ENCODE measurements around the gene XRCC5. TPM values are rescaled to one million over a fixed set of nuclear protein-coding genes. Genes with fewer than 3 reads are reported as not detected.

The XRCC5 gene
- total and polyA plus RNA-seq, 2 of the 8 experiments (the other 6 are each of a cell fraction or from before 2014, with no cell fraction given), result 308 to 644 TPM

DNA sequence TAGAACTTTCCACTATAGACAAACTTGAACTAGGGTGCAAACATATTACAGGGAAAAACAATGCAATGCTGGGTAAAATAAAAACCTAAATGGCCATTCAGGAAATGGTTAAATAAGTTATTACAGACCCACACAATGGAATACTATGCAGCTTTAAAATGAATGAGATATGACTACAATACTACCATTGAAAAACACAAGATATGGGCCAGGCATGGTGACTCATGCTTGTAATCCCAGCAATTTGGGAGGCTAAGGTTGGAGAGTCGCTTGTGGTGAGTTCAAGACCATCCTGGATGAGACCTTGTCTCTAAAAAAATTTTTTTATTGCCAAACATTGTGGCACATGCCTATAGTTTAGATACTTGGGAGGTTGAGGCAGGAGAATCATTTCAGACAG, 34.4 kb upstream of the XRCC5 start:
- Histone ChIP-seq H3K56ac (replicated peaks; ENCODE audit: insufficient read length, low read depth, low read length) (no peak overlapping the region), H3K4me3 (ENCODE audit: extremely low read depth in 1 of 4, insufficient read depth in 2 of 4, low read depth in 3 of 4, low read length in 4 of 4) (no peak overlapping the region), H3K36me3 (ENCODE audit: control insufficient read depth in 2 of 4, insufficient read depth in 4 of 4, low read length in 3 of 4) (peaks cover 0 to 12% (median 0%) of the 10 kb centered on the region in 4 experiments; a peak in 1 of 8 replicates), H3K4me1 (replicated peaks in 1 of 4; ENCODE audit: control insufficient read depth in 3 of 4, insufficient read depth in 4 of 4, low read length in 3 of 4) (no peaks in the 10 kb centered on the region), H2BK12ac (ENCODE audit: low read depth, low read length) (no peak overlapping the region), H3K27ac (ENCODE audit: low read depth, low read length) (no peak overlapping the region), H3K9me3 (ENCODE audit: insufficient read depth in 2 of 2, low read depth in 1 of 2, low read length in 1 of 2) (no peaks in the 10 kb centered on the region), H2BK5ac (ENCODE audit: low read depth, low read length) (no peak overlapping the region), H3K27me3 (replicated peaks in 1 of 4; ENCODE audit: control insufficient read depth in 3 of 4, extremely low read depth in 1 of 4, insufficient read depth in 3 of 4, low read length in 3 of 4) (no peaks in the 10 kb centered on the region), H3K79me1 (ENCODE audit: low read depth, low read length) (no peaks in the 10 kb centered on the region), H3K23ac (ENCODE audit: insufficient read length) (no peak overlapping the region), H3K79me2 (ENCODE audit: control insufficient read depth in 1 of 2, insufficient read depth in 2 of 2, low read length in 2 of 2) (no peaks in the 10 kb centered on the region), H4K5ac (ENCODE audit: insufficient read length, low read depth, low read length) (no peak overlapping the region), H3K23me2 (ENCODE audit: low read depth, low read length) (no peaks in the 10 kb centered on the region), H4K8ac (ENCODE audit: extremely low read depth, insufficient read depth, low read length) (no peak overlapping the region), H2AFZ (ENCODE audit: low read length) (no peak overlapping the region), H3K4me2 (ENCODE audit: insufficient read depth in 1 of 2, low read depth in 2 of 2, low read length in 2 of 2) (no peak overlapping the region), H2AK5ac (ENCODE audit: low read depth, low read length) (no peak overlapping the region), H2BK15ac (ENCODE audit: low read length) (no peak overlapping the region), H3K4ac (replicated peaks; ENCODE audit: insufficient read length, low read depth, low read length) (no peak overlapping the region), H2BK20ac (ENCODE audit: low read length) (no peak overlapping the region), H3K9ac (replicated peaks in 1 of 4; ENCODE audit: extremely low read depth in 1 of 4, low read depth in 3 of 4, low read length in 3 of 4) (no peak overlapping the region), H4K20me1 (replicated peaks in 1 of 2; ENCODE audit: control insufficient read depth in 1 of 2, insufficient read depth in 2 of 2, low read length in 2 of 2) (no peaks in the 10 kb centered on the region), H3K18ac (ENCODE audit: extremely low read depth, low read length) (no peak overlapping the region), H4K91ac (replicated peaks; ENCODE audit: insufficient read length, low read length) (no peak overlapping the region), H3K14ac (ENCODE audit: insufficient read length) (no peak overlapping the region), H2BK120ac (replicated peaks; ENCODE audit: low read depth, low read length) (no peak overlapping the region)
- 89% methylated on average over 1 of the region's 1 CpG; no CpG with 5 or more reads in 1 of the 2 experiments for WGBS, 2 experiments (ENCODE audit: extremely low coverage in 1 of 2, insufficient coverage in 1 of 2, insufficient read length in 1 of 2, insufficient replicate concordance in 2 of 2, low coverage in 1 of 2, low lambda C conversion rate in 2 of 2, missing lambda C conversion rate in 1 of 2)
- DNase-seq (ENCODE audit: low read depth in 1 of 2, low spot score in 2 of 2), result no peak
- ChIA-PET CTCF (ENCODE audit: partially characterized antibody) (interaction anchor here (0.6 to 1.7 kb wide), 6 partner anchors 7 to 592 kb away, joined by 3 to 6 read pairs (median 3); partner anchors contain the start of genes PECR and TMEM169), POLR2A (ENCODE audit: partially characterized antibody) (no interaction called here)
- no peak for FAIRE-seq
- TF ChIP-seq CBX5 (IDR thresholded peaks at IDR 0.05; ENCODE audit: low read depth, low read length) (no peak), RNF2 (IDR thresholded peaks at IDR 0.05; ENCODE audit: borderline replicate concordance, low read depth, low read length, missing control alignments, poor library complexity, severe bottlenecking) (no peak), RXRA (IDR thresholded peaks at IDR 0.05; ENCODE audit: insufficient read depth, low read depth, low read length) (no peak), POLR2AphosphoS5 (IDR thresholded peaks at IDR 0.05; ENCODE audit: low read depth, low read length) (no peak), POU5F1 (IDR thresholded peaks at IDR 0.05; ENCODE audit: low read depth, low read length) (no peak), MAX (IDR thresholded peaks at IDR 0.05) (no peak)

All from H1 (cell line).